ENCODE data around the gene MMP1.

Gene MMP1

GRCh38 chr11:102798012-102798746 is at the start of gene MMP1:
Gene MMP1, minus strand, starts transcription at chr11:102798160. Its CDS starts 68 bp downstream, at chr11:102798092.
- DNase-seq (ENCODE audit: low read depth in 2 of 2) = no peak

GRCh38 chr11:102846292-102846691 is 48.3 kb upstream of the MMP1 start:
- no peak for DNase-seq (ENCODE audit: low read depth in 2 of 2)

GRCh38 chr11:102843489-102843888 is 45.5 kb upstream of the MMP1 start, which contains the start of gene MMP3:
Gene MMP3, minus strand, starts transcription at chr11:102843609. Its CDS starts 63 bp downstream, at chr11:102843546.
- DNase-seq (ENCODE audit: low read depth in 2 of 2) = no peak

- DNase-seq (ENCODE audit: low read depth in 2 of 2) = no peak
Observed at GRCh38 chr11:102842930-102843329, 45.0 kb upstream of the MMP1 start.

GRCh38 chr11:102840018-102840417 is 42.1 kb upstream of the MMP1 start:
- DNase-seq (ENCODE audit: low read depth in 2 of 2) = no peak

GRCh38 chr11:102837646-102838045 is 39.7 kb upstream of the MMP1 start:
- no peak for DNase-seq (ENCODE audit: low read depth in 2 of 2)

GRCh38 chr11:102837156-102837555 is 39.2 kb upstream of the MMP1 start:
- DNase-seq (ENCODE audit: low read depth in 2 of 2) = no peak

GRCh38 chr11:102836290-102836875 is 38.4 kb upstream of the MMP1 start:
- no peak for DNase-seq (ENCODE audit: low read depth in 2 of 2)

- no peak for DNase-seq (ENCODE audit: low read depth in 2 of 2)
Observed at GRCh38 chr11:102833731-102834130, 35.8 kb upstream of the MMP1 start.

GRCh38 chr11:102832612-102833011 is 34.7 kb upstream of the MMP1 start:
- DNase-seq (ENCODE audit: low read depth in 2 of 2) = no peak

GRCh38 chr11:102831489-102832440 is 33.8 kb upstream of the MMP1 start:
- DNase-seq (ENCODE audit: low read depth in 2 of 2) = no peak

GRCh38 chr11:102831128-102831488 is 33.1 kb upstream of the MMP1 start:
- DNase-seq (ENCODE audit: low read depth in 2 of 2) = no peak

- DNase-seq (ENCODE audit: low read depth in 2 of 2) = no peak
Observed at GRCh38 chr11:102830001-102830727, 32.2 kb upstream of the MMP1 start.

- no peak for DNase-seq (ENCODE audit: low read depth in 2 of 2)
Observed at GRCh38 chr11:102829316-102830000, 31.5 kb upstream of the MMP1 start.

- no peak for DNase-seq (ENCODE audit: low read depth in 2 of 2)
Observed at GRCh38 chr11:102824556-102824955, 26.6 kb upstream of the MMP1 start.

- DNase-seq (ENCODE audit: low read depth in 2 of 2) = no peak
Observed at GRCh38 chr11:102819491-102819890, 21.5 kb upstream of the MMP1 start.

- DNase-seq (ENCODE audit: low read depth in 2 of 2) = no peak
Observed at GRCh38 chr11:102813484-102813883, 15.5 kb upstream of the MMP1 start.

GRCh38 chr11:102812188-102812587 is 14.2 kb upstream of the MMP1 start:
- DNase-seq (ENCODE audit: low read depth in 2 of 2) = no peak

GRCh38 chr11:102810950-102811660 is 13.1 kb upstream of the MMP1 start:
- no peak for DNase-seq (ENCODE audit: low read depth in 2 of 2)

- no peak for DNase-seq (ENCODE audit: low read depth in 2 of 2)
Observed at GRCh38 chr11:102809971-102810370, 12.0 kb upstream of the MMP1 start.

Data from stimulated activated CD8-positive, alpha-beta memory T cell treated with anti-CD3 and anti-CD28 coated beads, Interleukin-2, amount 100 ng/mL, for 48 hours (primary cell).